Measurements from ENCODE around the gene EEPD1.
A peak's percentile ranks its signal among the peaks of the same experiment; 100 is the strongest.

The EEPD1 gene

GRCh38 chr7:36286226-36286625 is 133.2 kb downstream of the EEPD1 start (continued):
- TF ChIP-seq ZNF26 (tag by site-specific recombination; IDR thresholded peaks at IDR 0.05) (no peak), ZNF571 (tag by site-specific recombination; IDR thresholded peaks at IDR 0.05) (no peak), ZNF24 (tag by site-specific recombination; IDR thresholded peaks at IDR 0.05) (no peak), ZNF248 (tag by site-specific recombination; IDR thresholded peaks at IDR 0.05) (no peak), ZNF596 (tag by site-specific recombination; IDR thresholded peaks at IDR 0.05) (no peak), PRDM2 (tag by site-specific recombination; IDR thresholded peaks at IDR 0.05; ENCODE audit: borderline replicate concordance) (no peak), PRDM4 (tag by site-specific recombination; IDR thresholded peaks at IDR 0.05) (no peak), PATZ1 (tag by site-specific recombination; IDR thresholded peaks at IDR 0.05) (no peak), ZNF645 (tag by site-specific recombination; IDR thresholded peaks at IDR 0.05) (no peak), ZNF239 (tag by site-specific recombination; IDR thresholded peaks at IDR 0.05) (no peak)

- no peak overlapping the region for H3K27ac ChIP-seq (ENCODE audit: extremely low read depth, low read depth, low read length)
- peaks cover 5% of the 10 kb centered on the region for H3K4me1 ChIP-seq (ENCODE audit: control insufficient read depth, insufficient read depth, low read length)
- H3K36me3 ChIP-seq (ENCODE audit: control insufficient read depth in 2 of 2, insufficient read depth in 1 of 2, low read length in 2 of 2), result no peaks in the 10 kb centered on the region; a peak in 1 of 3 replicates
- no peaks in the 10 kb centered on the region for H3K9me3 ChIP-seq (ENCODE audit: control insufficient read depth, insufficient read depth, low read depth, low read length)
- ChIA-PET POLR2A (interaction anchor here (1.2 kb wide), 1 partner anchor 14 kb away, joined by 3 read pairs; no protein-coding TSS in a partner anchor), CTCF (interaction anchor here (0.6 to 7.8 kb wide), 3 partner anchors 73 to 301 kb away, joined by 4 to 73 read pairs (median 4); no protein-coding TSS in a partner anchor)
- TF ChIP-seq KLF1 (tag by site-specific recombination; IDR thresholded peaks at IDR 0.05) (no peak), ZFHX2 (tag by site-specific recombination; conservative IDR thresholded peaks at IDR 0.05) (peak; percentile 24; the same call in 1 of the 2 replicates)
- H3K4me3 ChIP-seq (ENCODE audit: low read depth, low read length), result no peak overlapping the region
Measured at GRCh38 chr7:36286688-36287087, 133.6 kb downstream of the EEPD1 start.
